Muscle of back (tissue), 13 donors: ENCODE measurements around the gene PFKM. TPM values are rescaled to one million over a fixed set of nuclear protein-coding genes. Genes with fewer than 3 reads are reported as not detected.

Experiments used
- DNase-seq, 3 donors: peaks; one replicate each; pipeline versions ENCODE4 v3.0.0 to v3.0.0-alpha.2; 2013
- long read RNA-seq, 9 donors: transcript quantifications; one replicate each; lab custom pipeline, GENCODE V29; 2026
- polyA plus RNA-seq, 10 donors: library from polyadenylated mRNA; unstranded; fragments of 120-200 nt; gene quantifications; one replicate each; pipeline ENCODE4 v1.2.1, GENCODE V29; 2013; ENCODE audit not compliant: insufficient read length in 10 of 10

The PFKM gene
- 100 to 1,000 TPM; 130 to 326 (median 255) TPM for polyA plus RNA-seq
- long read RNA-seq, donor 1, transcript PFKM-210 (22 exons, 2,867 nt) = major isoform, 15 of 60 reads
- long read RNA-seq, donor 1, transcript PFKM-203 (23 exons, 3,224 nt) = minor isoform, 6 of 60 reads
- long read RNA-seq, donor 1, partial matches to known transcripts = 34 of 60 reads
- long read RNA-seq, donor 1, other reads (novel, unspliced or antisense) = 0 of 60 reads
- long read RNA-seq, donor 2, transcript PFKM-203 (23 exons, 3,224 nt) = minor isoform, 10 of 35 reads
- long read RNA-seq, donor 2, transcript PFKM-210 (22 exons, 2,867 nt) = major isoform, 15 of 35 reads
- long read RNA-seq, donor 2, partial matches to known transcripts = 6 of 35 reads
- long read RNA-seq, donor 2, other reads (novel, unspliced or antisense) = 0 of 35 reads
- long read RNA-seq, donor 3 = 0 reads
- long read RNA-seq, donor 4, transcript PFKM-203 (23 exons, 3,224 nt) = minor isoform, 8 of 69 reads
- long read RNA-seq, donor 4, transcript PFKM-210 (22 exons, 2,867 nt) = major isoform, 15 of 69 reads
- long read RNA-seq, donor 4, partial matches to known transcripts = 46 of 69 reads
- long read RNA-seq, donor 4, other reads (novel, unspliced or antisense) = 0 of 69 reads
- long read RNA-seq, donor 5, transcript PFKM-210 (22 exons, 2,867 nt) = minor isoform, 9 of 34 reads
- long read RNA-seq, donor 5, transcript PFKM-203 (23 exons, 3,224 nt) = major isoform, 10 of 34 reads
- long read RNA-seq, donor 5, partial matches to known transcripts = 0 of 34 reads
- long read RNA-seq, donor 5, other reads (novel, unspliced or antisense) = 10 of 34 reads
- long read RNA-seq, donor 6, transcript PFKM-203 (23 exons, 3,224 nt) = minor isoform, 14 of 92 reads
- long read RNA-seq, donor 6, transcript PFKM-210 (22 exons, 2,867 nt) = major isoform, 21 of 92 reads
- long read RNA-seq, donor 6, partial matches to known transcripts = 55 of 92 reads
- long read RNA-seq, donor 6, other reads (novel, unspliced or antisense) = 0 of 92 reads
- long read RNA-seq, donor 7, transcript PFKM-210 (22 exons, 2,867 nt) = major isoform, 14 of 52 reads
- long read RNA-seq, donor 7, transcript PFKM-203 (23 exons, 3,224 nt) = minor isoform, 8 of 52 reads
- long read RNA-seq, donor 7, partial matches to known transcripts = 26 of 52 reads
- long read RNA-seq, donor 7, other reads (novel, unspliced or antisense) = 0 of 52 reads
- long read RNA-seq, donor 8, partial matches to known transcripts = 26 of 34 reads
- long read RNA-seq, donor 8, other reads (novel, unspliced or antisense) = 0 of 34 reads
- long read RNA-seq, donor 9, partial matches to known transcripts = 0 of 4 reads
- long read RNA-seq, donor 9, other reads (novel, unspliced or antisense) = 0 of 4 reads

- peak; percentile 90 to 95 (median 90) for DNase-seq
Measured at GRCh38 chr12:48119078-48119833, at the start of gene PFKM. TSS of gene PFKM (plus strand) at chr12:48119364. CDS start at chr12:48122775, 3,411 bp downstream.

GRCh38 chr12:48070033-48070432, 49.1 kb upstream of the PFKM start:
- DNase-seq = no peak

GRCh38 chr12:48070731-48071130, 48.4 kb upstream of the PFKM start:
- no peak for DNase-seq

- DNase-seq = no peak
Measured at GRCh38 chr12:48071808-48072207, 47.4 kb upstream of the PFKM start.

GRCh38 chr12:48072266-48072665, 46.9 kb upstream of the PFKM start:
- DNase-seq = no peak

- no peak for DNase-seq
Measured at GRCh38 chr12:48074266-48074665, 44.9 kb upstream of the PFKM start.

- no peak for DNase-seq
Measured at GRCh38 chr12:48075832-48076231, 43.3 kb upstream of the PFKM start.

- DNase-seq = no peak
Measured at GRCh38 chr12:48077111-48077510, 42.1 kb upstream of the PFKM start.

GRCh38 chr12:48078901-48079300, 40.3 kb upstream of the PFKM start:
- no peak for DNase-seq

GRCh38 chr12:48080285-48080684, 38.9 kb upstream of the PFKM start:
- no peak for DNase-seq

- DNase-seq = no peak
Measured at GRCh38 chr12:48080821-48081220, 38.3 kb upstream of the PFKM start.

GRCh38 chr12:48084066-48084465, 35.1 kb upstream of the PFKM start:
- peak in 2 of 3 donors; percentile 7 to 24 for DNase-seq

- DNase-seq = no peak
Measured at GRCh38 chr12:48084841-48085460, 34.2 kb upstream of the PFKM start.

GRCh38 chr12:48086327-48086726, 32.8 kb upstream of the PFKM start:
- no peak for DNase-seq

- peak in 1 of 3 donors; percentile 9 for DNase-seq
Measured at GRCh38 chr12:48092611-48093010, 26.6 kb upstream of the PFKM start.

- DNase-seq = no peak
Measured at GRCh38 chr12:48104531-48104930, 14.6 kb upstream of the PFKM start.

- DNase-seq = no peak
Measured at GRCh38 chr12:48105321-48105866, 13.8 kb upstream of the PFKM start.

GRCh38 chr12:48105867-48106680, 13.1 kb upstream of the PFKM start, which contains the start of gene SENP1:
TSS of gene SENP1 (minus strand) at chr12:48106079. CDS start at chr12:48101472, 4,607 bp downstream.
- DNase-seq = peak; percentile 87 to 97 (median 91)
